ENCODE data around the gene GGA1.

DNA sequence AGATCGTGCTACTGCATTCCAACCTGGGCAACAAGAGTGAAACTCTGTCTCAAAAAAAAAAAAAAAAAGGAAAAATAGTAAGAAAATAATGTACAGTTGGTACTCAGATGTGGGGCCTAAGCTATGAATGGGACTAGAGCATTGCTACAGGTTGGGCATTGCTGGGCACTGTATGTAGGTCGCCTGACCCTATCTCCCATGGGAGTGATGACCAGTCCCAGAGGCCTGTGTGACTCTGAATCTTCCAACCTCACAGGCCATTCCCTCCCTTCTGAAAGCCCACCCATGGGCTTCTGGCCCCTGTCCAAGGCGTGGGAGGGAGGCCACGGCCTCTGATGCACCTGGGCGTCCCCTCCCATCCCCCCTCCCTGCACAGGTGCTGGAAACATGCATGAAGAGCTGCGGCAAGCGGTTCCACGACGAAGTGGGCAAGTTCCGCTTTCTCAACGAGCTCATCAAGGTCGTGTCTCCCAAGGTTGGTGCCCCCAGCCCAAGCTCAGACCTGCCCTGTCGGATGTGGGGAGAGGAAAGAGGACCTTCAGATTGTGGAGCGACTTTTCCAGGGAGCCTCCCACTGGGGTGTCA, 9.5 kb downstream of the GGA1 start:
- TF ChIP-seq POLR2A (IDR thresholded peaks at IDR 0.05; ENCODE audit: low read depth, low read length) (no peak), POLR2AphosphoS5 (IDR thresholded peaks at IDR 0.05; ENCODE audit: low read depth, low read length) (no peak)
